ENCODE measurements around the gene SCAF1.

GRCh38 chr19:49677901-49678674 lies 36.1 kb downstream of the SCAF1 start:
- TF ChIP-seq POLR2AphosphoS5 (IDR thresholded peaks at IDR 0.05; ENCODE audit: low read depth, low read length) (peak; percentile 49; the same call in 1 of the 2 replicates), POLR2A (IDR thresholded peaks at IDR 0.05; ENCODE audit: low read depth, low read length) (no peak)

Data from GM12892 (cell line).